ENCODE data around the gene EIF5. TPM values are rescaled to one million over a fixed set of nuclear protein-coding genes. Genes with fewer than 3 reads are reported as not detected.
A peak's percentile ranks its signal among the peaks of the same experiment; 100 is the strongest.

The EIF5 gene
- polyA plus RNA-seq, 1 experiment, result 282 TPM

GRCh38 chr14:103390605-103391004, 56.6 kb downstream of the EIF5 start:
- DNase-seq (ENCODE audit: low read depth), result no peak
- no peaks in the 10 kb centered on the region; the same call in 1 of the 2 replicates for H3K36me3 ChIP-seq (ENCODE audit: control insufficient read depth, insufficient read depth, low read length)
- ChIA-PET POLR2A (no interaction called here), CTCF (interaction anchor here (0.7 to 5.3 kb wide), 41 partner anchors 9 to 316 kb away, joined by 3 to 52 read pairs (median 4); partner anchors contain the start of gene EIF5)
- no peaks in the 10 kb centered on the region for H3K27me3 ChIP-seq (ENCODE audit: control insufficient read depth, insufficient read depth, low read length)
- no peak overlapping the region for H3K4me3 ChIP-seq (ENCODE audit: low read depth, low read length)
- TF ChIP-seq, protein P1, sequence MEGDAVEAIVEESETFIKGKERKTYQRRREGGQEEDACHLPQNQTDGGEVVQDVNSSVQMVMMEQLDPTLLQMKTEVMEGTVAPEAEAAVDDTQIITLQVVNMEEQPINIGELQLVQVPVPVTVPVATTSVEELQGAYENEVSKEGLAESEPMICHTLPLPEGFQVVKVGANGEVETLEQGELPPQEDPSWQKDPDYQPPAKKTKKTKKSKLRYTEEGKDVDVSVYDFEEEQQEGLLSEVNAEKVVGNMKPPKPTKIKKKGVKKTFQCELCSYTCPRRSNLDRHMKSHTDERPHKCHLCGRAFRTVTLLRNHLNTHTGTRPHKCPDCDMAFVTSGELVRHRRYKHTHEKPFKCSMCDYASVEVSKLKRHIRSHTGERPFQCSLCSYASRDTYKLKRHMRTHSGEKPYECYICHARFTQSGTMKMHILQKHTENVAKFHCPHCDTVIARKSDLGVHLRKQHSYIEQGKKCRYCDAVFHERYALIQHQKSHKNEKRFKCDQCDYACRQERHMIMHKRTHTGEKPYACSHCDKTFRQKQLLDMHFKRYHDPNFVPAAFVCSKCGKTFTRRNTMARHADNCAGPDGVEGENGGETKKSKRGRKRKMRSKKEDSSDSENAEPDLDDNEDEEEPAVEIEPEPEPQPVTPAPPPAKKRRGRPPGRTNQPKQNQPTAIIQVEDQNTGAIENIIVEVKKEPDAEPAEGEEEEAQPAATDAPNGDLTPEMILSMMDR (IDR thresholded peaks at IDR 0.05; ENCODE audit: insufficient read depth, low read depth, low read length), result no peak

DNA sequence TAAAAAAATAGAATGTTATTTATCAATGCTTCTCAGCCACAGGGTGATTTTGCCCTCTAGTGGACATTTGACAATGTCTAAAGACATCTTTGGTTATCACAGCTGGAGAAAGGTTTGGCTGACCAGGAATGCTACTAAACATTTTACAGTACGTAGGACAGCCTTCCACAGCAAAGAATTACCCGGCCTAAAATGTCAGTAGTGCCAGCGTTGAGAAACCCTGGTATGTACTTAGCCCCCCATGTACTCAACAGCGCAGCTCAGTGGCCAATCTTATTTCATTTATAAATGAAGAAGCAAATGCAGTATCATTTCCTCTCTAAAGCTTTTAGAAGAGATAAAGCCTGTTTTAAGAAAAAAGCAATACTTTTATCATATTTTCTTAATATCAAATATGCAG, 57.0 kb downstream of the EIF5 start:
- no peak overlapping the region for H3K4me3 ChIP-seq (ENCODE audit: low read depth, low read length)
- ChIA-PET POLR2A (interaction anchor here (0.5 to 0.7 kb wide), 2 partner anchors 27 to 45 kb away, joined by 8 to 11 read pairs; no protein-coding TSS in a partner anchor), CTCF (interaction anchor here (0.7 to 5.3 kb wide), 35 partner anchors 9 to 317 kb away, joined by 3 to 52 read pairs (median 4); partner anchors contain the start of gene EIF5)
- no peaks in the 10 kb centered on the region; the same call in 1 of the 2 replicates for H3K36me3 ChIP-seq (ENCODE audit: control insufficient read depth, insufficient read depth, low read length)
- TF ChIP-seq, protein P1 (IDR thresholded peaks at IDR 0.05; ENCODE audit: insufficient read depth, low read depth, low read length), result peak; percentile 76
- peak; percentile 54 for DNase-seq (ENCODE audit: low read depth)
- H3K27me3 ChIP-seq (ENCODE audit: control insufficient read depth, insufficient read depth, low read length), result no peaks in the 10 kb centered on the region

GRCh38 chr14:103392106-103392505, 58.1 kb downstream of the EIF5 start:
- DNase-seq (ENCODE audit: low read depth), result no peak
- Histone ChIP-seq H3K4me3 (ENCODE audit: low read depth, low read length) (no peak overlapping the region), H3K36me3 (ENCODE audit: control insufficient read depth, insufficient read depth, low read length) (no peaks in the 10 kb centered on the region; the same call in 1 of the 2 replicates), H3K27me3 (ENCODE audit: control insufficient read depth, insufficient read depth, low read length) (no peaks in the 10 kb centered on the region)
- CTCF ChIA-PET, result interaction anchor here (0.8 to 5.3 kb wide), 8 partner anchors 14 to 203 kb away, joined by 3 to 52 read pairs (median 7); partner anchors contain the start of gene EIF5
- TF ChIP-seq, protein P1 (IDR thresholded peaks at IDR 0.05; ENCODE audit: insufficient read depth, low read depth, low read length), result no peak
- POLR2A ChIA-PET, result interaction anchor here (0.6 kb wide), 1 partner anchor 20 kb away, joined by 4 read pairs; no protein-coding TSS in a partner anchor

DNA sequence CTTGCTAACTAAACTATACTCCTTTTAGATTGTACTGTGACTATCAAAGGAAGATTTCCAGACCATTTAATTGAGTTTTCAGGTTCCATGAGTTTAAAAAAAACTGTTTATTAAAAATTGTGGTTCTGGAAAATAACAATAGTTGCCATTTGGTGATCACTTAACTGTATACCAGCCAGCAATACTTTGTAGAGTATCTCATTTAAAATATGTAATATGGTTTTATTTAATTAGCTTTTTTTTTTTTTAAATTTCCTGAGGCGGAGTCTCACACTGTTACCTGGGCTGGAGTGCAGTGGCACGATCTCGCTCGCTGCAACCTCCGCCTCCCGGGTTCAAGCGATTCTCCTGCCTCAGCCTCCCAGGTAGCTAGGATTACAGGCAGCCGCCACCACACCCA, 58.5 kb downstream of the EIF5 start:
- POLR2A ChIA-PET, result no interaction called here
- CTCF ChIA-PET, result interaction anchor here (0.8 to 5.3 kb wide), 6 partner anchors 11 to 58 kb away, joined by 3 to 52 read pairs (median 4); partner anchors contain the start of gene EIF5
- Histone ChIP-seq H3K27me3 (ENCODE audit: control insufficient read depth, insufficient read depth, low read length) (no peaks in the 10 kb centered on the region), H3K36me3 (ENCODE audit: control insufficient read depth, insufficient read depth, low read length) (no peaks in the 10 kb centered on the region; the same call in 1 of the 2 replicates), H3K4me3 (ENCODE audit: low read depth, low read length) (no peak overlapping the region)
- TF ChIP-seq, protein P1 (IDR thresholded peaks at IDR 0.05; ENCODE audit: insufficient read depth, low read depth, low read length), result no peak
- DNase-seq (ENCODE audit: low read depth), result no peak

DNA sequence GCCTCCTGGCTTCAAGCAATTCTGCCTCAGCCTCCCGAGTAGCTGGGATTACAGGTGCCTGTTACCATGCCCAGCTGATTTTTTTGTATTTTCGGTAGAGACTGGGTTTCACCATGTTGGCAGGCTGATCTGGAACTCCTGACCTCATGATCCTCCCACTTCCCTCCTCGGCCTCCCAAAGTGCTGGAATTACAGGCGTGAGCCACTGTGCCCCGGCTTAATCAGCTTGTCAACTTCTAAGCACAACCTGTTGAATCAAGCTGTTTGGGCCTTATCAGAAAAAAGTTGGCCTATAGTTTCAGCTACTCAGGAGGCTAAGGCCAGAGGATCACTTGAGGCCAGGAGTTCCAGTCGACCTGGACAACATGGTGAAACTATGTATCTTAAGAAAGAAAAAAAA, 59.0 kb downstream of the EIF5 start:
- DNase-seq (ENCODE audit: low read depth), result no peak
- TF ChIP-seq, protein P1 (IDR thresholded peaks at IDR 0.05; ENCODE audit: insufficient read depth, low read depth, low read length), result no peak
- Histone ChIP-seq H3K27me3 (ENCODE audit: control insufficient read depth, insufficient read depth, low read length) (no peaks in the 10 kb centered on the region), H3K4me3 (ENCODE audit: low read depth, low read length) (no peak overlapping the region), H3K36me3 (ENCODE audit: control insufficient read depth, insufficient read depth, low read length) (no peaks in the 10 kb centered on the region; the same call in 1 of the 2 replicates)
- POLR2A ChIA-PET, result interaction anchor here (0.5 kb wide), 1 partner anchor 111 kb away, joined by 3 read pairs; no protein-coding TSS in a partner anchor
- CTCF ChIA-PET, result interaction anchor here (0.7 to 5.3 kb wide), 10 partner anchors 11 to 341 kb away, joined by 3 to 52 read pairs (median 3); partner anchors contain the start of gene EIF5
